HG02852 (cell line): Measurements from ENCODE around the gene PLCB4.
A peak's percentile ranks its signal among the peaks of the same experiment; 100 is the strongest.

ENCODE experiments used
- ATAC-seq: cut with Tn5 transposase; IDR thresholded peaks from one replicate; pipeline ENCODE4 v1.9.1; 2021; ENCODE audit warnings: mild to moderate bottlenecking, moderate library complexity; ENCODE audit not compliant: unreplicated experiment

The PLCB4 gene

GRCh38 chr20:9390441-9390840 lies 321.6 kb downstream of the PLCB4 start:
- ATAC-seq: no peak

GRCh38 chr20:9392892-9393857 lies 324.3 kb downstream of the PLCB4 start:
- ATAC-seq: peak; percentile 50

GRCh38 chr20:9395971-9396370 lies 327.1 kb downstream of the PLCB4 start:
- ATAC-seq: no peak

GRCh38 chr20:9397928-9398327 lies 329.0 kb downstream of the PLCB4 start:
- ATAC-seq: peak; percentile 88

GRCh38 chr20:9398882-9399281 lies 330.0 kb downstream of the PLCB4 start:
- no peak for ATAC-seq

GRCh38 chr20:9399322-9399721 lies 330.4 kb downstream of the PLCB4 start:
- no peak for ATAC-seq

- no peak for ATAC-seq
Observed at GRCh38 chr20:9400171-9401025, 331.5 kb downstream of the PLCB4 start.

GRCh38 chr20:9401371-9401770 lies 332.5 kb downstream of the PLCB4 start:
- no peak for ATAC-seq

- no peak for ATAC-seq
Observed at GRCh38 chr20:9402141-9402540, 333.3 kb downstream of the PLCB4 start.

GRCh38 chr20:9402546-9402945 lies 333.7 kb downstream of the PLCB4 start:
- ATAC-seq: no peak

GRCh38 chr20:9403448-9403847 lies 334.6 kb downstream of the PLCB4 start:
- ATAC-seq: no peak

- ATAC-seq: peak; percentile 70
Observed at GRCh38 chr20:9407805-9408421, 339.0 kb downstream of the PLCB4 start.

GRCh38 chr20:9408422-9409300 lies 339.8 kb downstream of the PLCB4 start:
- no peak for ATAC-seq

- ATAC-seq: no peak
Observed at GRCh38 chr20:9409352-9409751, 340.5 kb downstream of the PLCB4 start.

- ATAC-seq: no peak
Observed at GRCh38 chr20:9409981-9410380, 341.1 kb downstream of the PLCB4 start.

- no peak for ATAC-seq
Observed at GRCh38 chr20:9411833-9412232, 342.9 kb downstream of the PLCB4 start.

GRCh38 chr20:9412309-9412708 lies 343.4 kb downstream of the PLCB4 start:
- ATAC-seq: peak; percentile 69

GRCh38 chr20:9413001-9413400 lies 344.1 kb downstream of the PLCB4 start:
- ATAC-seq: no peak

GRCh38 chr20:9415426-9415825 lies 346.5 kb downstream of the PLCB4 start:
- no peak for ATAC-seq

- ATAC-seq: no peak
Observed at GRCh38 chr20:9416421-9416820, 347.5 kb downstream of the PLCB4 start.
